Astrocyte of the spinal cord (primary cell): Measurements from ENCODE around the gene ENAH.
"Not testable (repeated sequence)": the region's sequence is repeated elsewhere in the genome, so short reads cannot be mapped to it uniquely, and the experiment has no call there.

Experiments
- DNase-seq: peaks from one replicate; pipeline ENCODE4 v3.0.0; 2011; ENCODE audit warnings: low read depth, low spot score
- H3K4me3 ChIP-seq: 2 replicates; pipeline ENCODE4 v1.5.1; 2011; ENCODE audit warnings: low read depth, mild to moderate bottlenecking, low read length, moderate library complexity
- CTCF ChIP-seq: IDR thresholded peaks from 2 replicates; pipeline ENCODE4 v1.5.1; 2012; ENCODE audit warnings: low read depth, mild to moderate bottlenecking, low read length, inconsistent platforms
- in situ Hi-C: cut with HindIII; loops from 2 replicates; pipeline ENCODE4 v1.10.0; 2017; ENCODE audit warnings: low sequenced_read_pairs

Gene ENAH

DNA sequence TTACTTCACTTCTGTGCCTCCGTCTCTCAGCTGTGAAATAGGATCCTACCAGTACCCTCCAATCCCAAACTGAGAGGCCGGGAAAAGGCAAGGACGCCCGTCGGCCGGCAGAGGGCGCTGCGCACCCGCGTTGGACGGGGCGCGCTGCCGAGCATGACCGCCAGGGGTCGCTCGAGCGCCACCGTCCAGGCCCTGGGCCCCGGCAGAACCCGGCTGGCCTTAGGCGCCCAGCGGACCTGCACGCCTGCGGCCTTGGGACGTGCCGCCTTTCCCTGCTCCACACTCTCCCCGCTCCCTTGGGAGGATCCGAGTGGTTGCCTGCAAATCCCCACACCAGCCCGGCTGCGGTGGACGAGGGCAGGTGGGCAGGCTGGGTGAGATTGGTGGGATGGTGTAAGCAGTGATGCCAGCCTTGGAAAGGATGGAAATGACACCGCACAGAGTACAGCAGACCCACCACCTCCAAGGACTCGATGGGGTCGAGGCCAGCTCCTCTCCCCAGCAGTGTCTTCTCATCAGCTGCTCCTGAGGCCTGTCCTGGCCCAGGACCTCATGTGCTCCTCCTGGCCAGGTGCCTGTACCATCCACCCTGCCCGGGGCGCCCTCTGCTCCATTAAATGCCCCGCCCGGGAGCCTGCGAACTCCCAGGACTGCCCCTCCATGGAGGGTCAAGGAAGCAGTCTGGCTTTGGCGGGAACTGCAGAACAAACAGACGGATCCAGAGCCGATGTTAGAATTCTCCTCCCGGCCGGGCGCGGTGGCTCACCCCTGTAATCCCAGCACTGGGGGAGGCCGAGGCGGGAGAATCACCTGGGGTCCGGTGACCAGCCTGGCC lies 177.7 kb downstream of the ENAH start:
- peak; percentile 98 for TF ChIP-seq CTCF
- DNase-seq, result peak; percentile 62
- no peak overlapping the region for H3K4me3 ChIP-seq
- in situ Hi-C loops, result no loop called here

DNA sequence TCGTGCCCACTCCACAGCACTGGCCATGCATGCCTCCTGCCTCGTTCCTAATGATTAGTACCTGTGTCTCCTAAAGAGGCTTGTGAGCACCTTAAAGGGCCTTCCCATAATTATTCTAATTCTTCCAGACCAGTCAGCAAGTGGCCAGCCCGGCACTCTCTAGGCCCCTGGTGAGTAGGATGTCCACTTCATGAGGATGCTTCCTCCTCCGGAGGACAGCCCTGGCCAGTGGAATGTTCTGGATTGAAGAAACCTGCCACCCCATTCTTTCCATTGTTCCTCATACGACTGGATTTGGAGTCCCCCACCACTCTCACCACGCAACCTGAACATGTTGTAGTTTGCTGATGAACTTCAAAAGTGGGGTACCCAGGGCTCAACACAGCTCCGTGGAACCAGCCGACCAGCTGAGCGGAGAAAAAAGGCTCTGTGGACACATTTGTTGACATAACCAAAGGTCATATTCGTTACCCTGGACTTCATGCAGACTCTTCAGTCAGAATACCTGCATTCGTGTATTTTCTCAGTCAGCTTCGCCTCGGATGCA lies 178.4 kb downstream of the ENAH start:
- no peak overlapping the region for H3K4me3 ChIP-seq
- in situ Hi-C loops, result no loop called here
- no peak for DNase-seq
- TF ChIP-seq CTCF, result no peak

DNA sequence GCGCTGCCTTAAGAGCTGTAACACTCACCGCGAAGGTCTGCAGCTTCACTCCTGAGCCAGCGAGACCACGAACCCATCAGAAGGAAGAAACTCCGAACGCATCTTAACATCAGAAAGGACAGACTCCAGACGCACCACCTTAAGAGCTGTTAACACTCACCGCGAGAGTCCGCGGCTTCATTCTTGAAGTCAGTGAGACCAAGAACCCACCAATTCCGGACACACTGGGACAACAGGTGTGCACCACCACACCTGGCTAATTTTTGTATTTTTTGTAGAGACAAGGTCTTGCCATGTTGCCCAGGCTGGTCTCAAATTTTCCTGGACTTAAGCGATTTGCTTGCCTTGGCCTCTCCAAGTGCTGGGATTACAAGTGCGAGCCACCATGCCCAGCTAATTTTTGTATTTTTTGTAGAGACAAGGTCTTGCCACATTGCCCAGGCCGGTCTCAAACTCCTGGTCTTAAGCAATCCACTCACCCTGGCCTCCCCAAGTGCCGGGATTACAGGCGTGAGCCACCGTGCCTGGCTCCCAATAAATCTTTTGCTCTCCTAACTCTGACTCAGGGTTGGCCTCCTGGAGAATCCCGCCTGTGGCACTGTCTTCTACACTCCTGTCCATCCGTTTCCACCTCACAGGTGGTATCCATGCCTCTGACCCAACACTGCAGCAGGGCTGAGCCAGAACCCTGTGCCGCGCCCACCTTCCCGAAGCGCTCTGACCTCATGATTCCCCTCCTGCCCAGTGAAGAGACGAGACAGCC lies 179.1 kb downstream of the ENAH start:
- H3K4me3 ChIP-seq, DNase-seq, in situ Hi-C loops: not testable (repeated sequence)

DNA sequence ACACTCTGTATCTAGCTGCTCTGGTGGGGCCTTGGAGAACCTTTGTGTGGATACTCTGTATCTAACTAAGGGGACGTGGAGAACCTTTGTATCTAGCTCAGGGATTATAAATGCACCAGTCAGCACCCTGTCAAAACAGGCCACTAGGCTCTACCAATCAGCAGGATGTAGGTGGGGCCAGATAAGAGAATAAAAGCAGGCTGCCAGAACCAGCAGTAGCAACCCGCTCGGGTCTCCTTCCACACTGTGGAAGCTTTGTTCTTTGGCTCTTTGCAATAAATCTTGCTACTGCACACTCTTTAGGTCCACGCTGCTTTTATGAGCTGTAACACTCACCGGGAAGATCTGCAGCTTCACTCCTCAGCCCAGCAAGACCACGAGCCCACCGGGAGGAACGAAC lies 179.7 kb downstream of the ENAH start:
- in situ Hi-C loops, DNase-seq, H3K4me3 ChIP-seq: not testable (repeated sequence)

DNA sequence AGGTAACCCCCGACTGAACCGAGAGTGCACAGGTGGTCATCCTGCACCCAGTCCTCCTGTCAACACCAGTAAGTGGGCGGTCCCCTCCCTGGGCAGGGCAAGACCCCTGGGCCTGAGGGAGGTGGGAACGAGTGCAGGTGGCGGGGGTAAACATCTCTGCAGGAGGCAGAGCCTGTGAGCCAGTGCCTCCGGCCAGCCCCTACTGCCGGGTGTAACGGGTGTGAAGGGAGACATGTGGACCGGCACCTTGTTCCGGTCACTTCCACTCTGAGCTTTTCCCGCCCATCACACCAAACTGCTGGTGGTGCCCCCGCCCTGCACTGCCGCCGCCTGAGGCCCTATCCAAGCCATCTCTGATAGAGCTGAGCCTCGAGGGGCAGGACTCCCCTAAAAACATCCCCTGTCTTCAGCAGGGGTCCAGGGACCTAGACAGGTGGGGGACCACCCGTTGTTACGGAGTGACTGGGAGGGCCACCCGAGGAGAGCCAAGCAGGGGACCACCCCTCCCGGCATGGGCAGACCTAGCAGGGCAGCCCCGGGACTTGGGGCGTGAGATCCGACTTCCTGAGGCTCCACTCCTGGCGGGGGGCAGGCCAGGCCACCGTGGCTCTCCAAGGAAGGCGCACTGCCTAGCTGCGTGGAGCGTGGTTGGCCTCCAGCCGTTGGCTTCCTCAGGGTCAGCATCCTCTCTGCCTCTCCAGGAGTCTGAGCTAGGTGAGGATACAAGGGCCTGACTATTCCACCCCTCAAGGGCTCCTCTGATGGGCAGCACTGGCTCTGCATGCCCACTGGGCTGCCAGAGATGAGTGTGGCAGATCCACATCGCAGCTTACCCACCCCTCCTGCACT lies 181.2 kb downstream of the ENAH start:
- no peak for DNase-seq
- in situ Hi-C loops, result no loop called here
- no peak overlapping the region for H3K4me3 ChIP-seq
- TF ChIP-seq CTCF, result no peak

DNA sequence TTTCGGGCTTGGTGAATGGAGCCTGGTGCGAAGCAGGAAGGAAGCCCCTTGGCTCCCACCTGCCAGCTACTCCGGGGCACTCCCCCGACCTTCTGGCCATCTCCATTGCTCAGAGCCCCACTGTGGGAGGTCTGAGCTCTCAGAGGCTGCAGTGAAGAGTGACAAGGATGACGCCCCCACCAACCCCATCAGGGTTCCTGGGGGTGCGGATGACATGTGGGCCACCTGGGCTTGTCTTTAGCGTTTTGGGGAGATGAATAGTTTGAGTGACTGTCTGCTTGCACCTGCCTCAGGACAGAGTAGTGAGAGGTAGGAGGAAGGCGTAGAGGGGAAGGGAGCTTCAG lies 181.8 kb downstream of the ENAH start:
- DNase-seq, result no peak
- in situ Hi-C loops, result no loop called here
- no peak for TF ChIP-seq CTCF
- no peak overlapping the region for H3K4me3 ChIP-seq
